Lung (tissue), 12 donors: ENCODE results near the gene PCDH19. TPM values are rescaled to one million over a fixed set of nuclear protein-coding genes. Genes with fewer than 3 reads are reported as not detected.

Source experiments
- ATAC-seq: fragments of 200-7000 bp; cut with Tn5 transposase; one replicate; pipeline ENCODE4 v1.9.1; 2020; ENCODE audit warnings: moderate number of reproducible peaks; ENCODE audit not compliant: insufficient read depth, low FRiP score
- DNase-seq, 3 donors: peaks; one replicate each; pipeline ENCODE4 v3.0.0-alpha.2; 2013 to 2017
- H3K27ac ChIP-seq, 2 donors: one replicate each; pipeline ENCODE4 v1.5.1; 2013; ENCODE audit warnings: mild to moderate bottlenecking in 2 of 2, moderate library complexity in 2 of 2, control low read depth in 1 of 2, inconsistent platforms in 1 of 2, low read depth in 1 of 2, low read length in 1 of 2
- H3K27me3 ChIP-seq, 3 donors: one replicate each; pipeline ENCODE4 v1.5.1; 2013; ENCODE audit warnings: low read length in 2 of 3; ENCODE audit not compliant: control insufficient read depth in 3 of 3, insufficient read depth in 3 of 3
- H3K36me3 ChIP-seq, 4 donors: one replicate each; pipeline ENCODE4 v1.5.1; 2013; ENCODE audit warnings: low read length in 4 of 4, mild to moderate bottlenecking in 1 of 4, moderate library complexity in 1 of 4; ENCODE audit not compliant: control insufficient read depth in 4 of 4, insufficient read depth in 4 of 4
- H3K4me1 ChIP-seq, 5 donors: one replicate each; pipeline ENCODE4 v1.5.1; 2013; ENCODE audit warnings: low read length in 5 of 5, mild to moderate bottlenecking in 2 of 5, moderate library complexity in 1 of 5; ENCODE audit not compliant: control insufficient read depth in 5 of 5, insufficient read depth in 5 of 5
- H3K4me3 ChIP-seq: one replicate; pipeline ENCODE4 v1.5.1; 2013; ENCODE audit warnings: mild to moderate bottlenecking, control low read depth, moderate library complexity
- H3K9ac ChIP-seq, 2 donors: one replicate each; pipeline ENCODE4 v1.5.1; 2013; ENCODE audit warnings: low read length in 2 of 2, control low read depth in 1 of 2; ENCODE audit not compliant: insufficient read depth in 1 of 2
- H3K9me3 ChIP-seq, 4 donors: one replicate each; pipeline ENCODE4 v1.5.1; 2013; ENCODE audit warnings: low read length in 3 of 4, mild to moderate bottlenecking in 1 of 4, moderate library complexity in 1 of 4; ENCODE audit not compliant: control insufficient read depth in 4 of 4, insufficient read depth in 3 of 4
- CTCF ChIP-seq: IDR thresholded peaks from 2 replicates; pipeline ENCODE4 v1.5.1; 2012; ENCODE audit warnings: mild to moderate bottlenecking; ENCODE audit errors: control extremely low read depth, extremely low read depth
- WGBS, 2 donors: extraction: QIAGEN DNeasy Blood & Tissue Kit; methylation state at CpG; one replicate each; pipeline ENCODE4 v1.1.7; 2013; 5-methylcytosine and 5-hydroxymethylcytosine counted together
- polyA plus RNA-seq, 2 donors: library from polyadenylated mRNA; stranded (reverse); fragments of 200-250 nt; gene quantifications; one replicate each; pipeline ENCODE4 v1.2.1, GENCODE V29; 2013
- total RNA-seq, 2 donors: library from RNA; depleted of rRNA in 1 of 2; stranded (reverse); fragments of >200 nt in 1 of 2; gene quantifications; one replicate each; pipeline ENCODE4 v1.2.1, GENCODE V29; 2014 to 2021
- donor health status: control.
- donor health status: control.
- donor health status: Bipolar disorder and iron deficiency.
- donor health status: healthy.
- donor health status: DM: yes; HTN: yes; CAD: no.

The PCDH19 gene
- total and polyA plus RNA-seq, 4 donors, result 0.01 to 0.97 (median 0.19) TPM

- Histone ChIP-seq H3K4me1 (no peaks in the 10 kb centered on the region), H3K27me3 (peaks cover 0 to 31% (median 3%) of the 10 kb centered on the region in 3 donors), H3K9me3 (no peaks in the 10 kb centered on the region), H3K9ac (no peak overlapping the region), H3K4me3 (no peak overlapping the region), H3K27ac (no peak overlapping the region), H3K36me3 (no peaks in the 10 kb centered on the region)
- no peak for TF ChIP-seq CTCF
- no peak for ATAC-seq
- peak in 2 of 3 donors; percentile 68 to 76 for DNase-seq
These were observed 60.7 kb downstream of the PCDH19 start for GRCh38 chrX:100349391-100349790.

- 67 to 80% methylated on average over 4 of the region's 4 CpGs for WGBS, 2 donors
- H3K27ac ChIP-seq, result no peak overlapping the region
- H3K9ac ChIP-seq, result no peak overlapping the region
- no peaks in the 10 kb centered on the region for H3K36me3 ChIP-seq
- no peak for TF ChIP-seq CTCF
- DNase-seq (peak in 2 of 3 donors; percentile 39 to 44), ATAC-seq (no peak)
- peaks cover 0 to 42% (median 13%) of the 10 kb centered on the region in 3 donors for H3K27me3 ChIP-seq
- no peaks in the 10 kb centered on the region for H3K9me3 ChIP-seq
- peaks cover 0 to 18% (median 0%) of the 10 kb centered on the region in 5 donors for H3K4me1 ChIP-seq
- H3K4me3 ChIP-seq, result no peak overlapping the region
These were observed 68.9 kb downstream of the PCDH19 start for GRCh38 chrX:100341142-100341510.

- Histone ChIP-seq H3K9me3 (no peaks in the 10 kb centered on the region), H3K4me1 (peaks cover 0 to 18% (median 0%) of the 10 kb centered on the region in 5 donors), H3K27me3 (peaks cover 0 to 45% (median 13%) of the 10 kb centered on the region in 3 donors), H3K36me3 (no peaks in the 10 kb centered on the region), H3K4me3 (no peak overlapping the region), H3K9ac (no peak overlapping the region), H3K27ac (no peak overlapping the region)
- peak in 2 of 3 donors; percentile 85 to 91 for DNase-seq
- no peak for ATAC-seq
- no peak for TF ChIP-seq CTCF
These were observed 69.5 kb downstream of the PCDH19 start for GRCh38 chrX:100340491-100341141.

- no peaks in the 10 kb centered on the region for H3K36me3 ChIP-seq
- H3K27me3 ChIP-seq, result peaks cover 3 to 29% (median 20%) of the 10 kb centered on the region in 3 donors
- no peak overlapping the region for H3K27ac ChIP-seq
- ATAC-seq (no peak), DNase-seq (no peak)
- H3K9ac ChIP-seq, result no peak overlapping the region
- WGBS, 2 donors, result 51 to 57% methylated on average over 6 of the region's 6 CpGs
- no peaks in the 10 kb centered on the region for H3K9me3 ChIP-seq
- TF ChIP-seq CTCF, result no peak
- H3K4me1 ChIP-seq, result peaks cover 0 to 8% (median 0%) of the 10 kb centered on the region in 5 donors
- no peak overlapping the region for H3K4me3 ChIP-seq
These were observed 81.7 kb downstream of the PCDH19 start for GRCh38 chrX:100328351-100328750.
